ACHN (cell line): ENCODE measurements around the gene SLC6A2.

Experiments
- DNase-seq: peaks from one replicate; pipeline ENCODE4 v3.0.0-alpha.2; 2015
- in situ Hi-C: cut with HindIII; loops from 2 replicates; pipeline ENCODE4 v1.10.0; 2017; ENCODE audit warnings: low sequenced_read_pairs, low pct_ligation_motif_present, low pct_unique_long_range_greater_than_20kb

Gene SLC6A2

GRCh38 chr16:55700067-55700466 lies 44.3 kb downstream of the SLC6A2 start:
- in situ Hi-C loops: loop anchor here (25.0 kb wide), 1 partner anchor 137 kb away; the partner anchor contains the start of gene CES1
- DNase-seq: no peak

GRCh38 chr16:55700961-55701360 lies 45.2 kb downstream of the SLC6A2 start:
- in situ Hi-C loops: loop anchor here (25.0 kb wide), 1 partner anchor 136 kb away; the partner anchor contains the start of gene CES1
- no peak for DNase-seq

- in situ Hi-C loops: loop anchor here (25.0 kb wide), 1 partner anchor 136 kb away; the partner anchor contains the start of gene CES1
- DNase-seq: peak; percentile 67
Measured at GRCh38 chr16:55701442-55702319, 45.9 kb downstream of the SLC6A2 start.

GRCh38 chr16:55703003-55704001 lies 47.5 kb downstream of the SLC6A2 start:
- DNase-seq: peak; percentile 66
- in situ Hi-C loops: loop anchor here (25.0 kb wide), 1 partner anchor 134 kb away; the partner anchor contains the start of gene CES1

GRCh38 chr16:55706739-55707384 lies 51.1 kb downstream of the SLC6A2 start:
- in situ Hi-C loops: loop anchor here (25.0 kb wide), 1 partner anchor 130 kb away; the partner anchor contains the start of gene CES1
- DNase-seq: no peak

DNA sequence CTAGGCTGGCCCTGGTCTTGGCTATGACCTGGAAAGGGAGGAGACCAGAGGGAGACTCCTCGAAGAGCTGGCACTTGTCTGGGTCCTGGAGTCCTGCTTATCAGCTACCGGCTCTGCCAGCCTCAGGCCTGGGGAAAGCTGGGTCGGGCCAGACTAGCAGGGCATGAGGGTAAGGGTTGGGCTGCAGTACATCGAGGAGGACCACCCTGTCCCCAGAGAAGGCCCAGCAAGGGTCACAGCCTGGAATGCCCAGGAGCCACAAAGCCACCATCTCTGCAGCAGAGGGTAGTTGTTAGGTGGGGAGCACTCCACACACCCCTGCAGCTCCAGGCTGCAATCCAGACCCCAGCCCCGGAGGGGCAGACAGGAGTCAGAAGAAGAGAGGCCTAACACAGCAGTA lies 54.0 kb downstream of the SLC6A2 start:
- in situ Hi-C loops: loop anchor here (25.0 kb wide), 1 partner anchor 128 kb away; the partner anchor contains the start of gene CES1
- no peak for DNase-seq

DNA sequence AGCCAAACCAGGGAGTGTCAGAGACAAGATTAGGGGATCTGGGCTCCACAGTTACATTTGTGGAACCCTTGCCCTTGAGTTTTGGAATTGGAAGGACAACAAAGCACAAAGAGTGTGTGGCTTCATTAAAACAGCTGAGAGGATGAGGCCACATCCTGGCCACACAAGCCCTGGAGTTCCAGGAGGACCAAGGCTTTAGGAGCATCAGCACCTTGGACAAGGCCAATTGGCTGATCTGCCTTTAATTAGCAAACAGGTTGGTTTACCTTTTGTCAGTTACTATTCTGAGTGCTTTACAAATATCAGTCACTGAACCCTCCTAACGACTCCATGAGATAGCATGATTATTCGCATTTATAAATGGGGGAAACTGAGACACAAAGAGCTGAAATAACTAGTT lies 54.7 kb downstream of the SLC6A2 start:
- DNase-seq: no peak
- in situ Hi-C loops: loop anchor here (25.0 kb wide), 1 partner anchor 127 kb away; the partner anchor contains the start of gene CES1

DNA sequence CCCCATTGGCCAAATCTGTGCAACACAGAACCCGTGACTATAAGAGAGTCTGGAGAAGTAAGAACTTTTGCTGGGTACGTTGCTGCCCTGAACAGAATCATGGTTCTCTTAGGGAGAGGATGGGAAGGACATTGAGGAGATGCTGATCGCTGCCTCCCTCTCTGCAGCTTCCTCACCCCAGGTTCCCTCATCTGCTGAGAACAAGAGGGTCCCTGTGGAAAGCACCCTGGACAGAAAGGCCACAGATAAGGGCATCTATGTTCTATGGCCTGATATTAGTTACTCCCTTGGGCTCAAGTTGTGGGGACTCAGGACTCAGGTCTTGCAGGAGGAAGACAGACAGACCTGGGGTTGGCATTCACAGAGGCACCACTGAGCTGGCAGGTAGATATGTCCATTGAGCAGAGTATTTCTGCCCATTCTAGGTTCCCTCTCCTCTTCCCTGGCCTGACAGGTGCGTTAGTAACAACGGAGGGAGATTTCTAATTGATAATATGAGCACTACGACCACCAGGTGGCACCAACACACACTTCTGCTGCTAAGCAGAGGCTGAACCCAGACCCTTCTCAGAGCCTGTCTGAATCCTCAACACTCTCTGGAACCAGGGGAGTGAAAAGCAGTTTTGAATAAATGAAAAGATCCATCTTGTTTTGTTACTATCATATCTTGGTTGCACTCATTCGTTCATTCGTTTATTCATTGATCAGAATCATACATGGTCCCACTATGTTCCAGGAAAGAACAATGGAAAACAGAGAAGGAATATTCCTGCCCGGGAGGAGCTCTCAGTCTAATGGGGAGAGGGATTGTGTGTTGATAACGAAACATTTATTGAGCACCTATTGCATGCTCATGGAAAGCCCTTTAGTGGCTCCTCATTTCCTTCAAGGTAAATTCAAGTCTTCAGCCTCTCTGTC lies 56.4 kb downstream of the SLC6A2 start:
- DNase-seq: peak; percentile 60
- in situ Hi-C loops: loop anchor here (25.0 kb wide), 1 partner anchor 125 kb away; the partner anchor contains the start of gene CES1

- DNase-seq: no peak
- in situ Hi-C loops: loop anchor here (25.0 kb wide), 1 partner anchor 124 kb away; the partner anchor contains the start of gene CES1
Measured at GRCh38 chr16:55713103-55713502, 57.3 kb downstream of the SLC6A2 start.

- in situ Hi-C loops: loop anchor here (25.0 kb wide), 1 partner anchor 120 kb away; the partner anchor contains the start of gene CES1
- DNase-seq: no peak
Measured at GRCh38 chr16:55717326-55717725, 61.5 kb downstream of the SLC6A2 start.

DNA sequence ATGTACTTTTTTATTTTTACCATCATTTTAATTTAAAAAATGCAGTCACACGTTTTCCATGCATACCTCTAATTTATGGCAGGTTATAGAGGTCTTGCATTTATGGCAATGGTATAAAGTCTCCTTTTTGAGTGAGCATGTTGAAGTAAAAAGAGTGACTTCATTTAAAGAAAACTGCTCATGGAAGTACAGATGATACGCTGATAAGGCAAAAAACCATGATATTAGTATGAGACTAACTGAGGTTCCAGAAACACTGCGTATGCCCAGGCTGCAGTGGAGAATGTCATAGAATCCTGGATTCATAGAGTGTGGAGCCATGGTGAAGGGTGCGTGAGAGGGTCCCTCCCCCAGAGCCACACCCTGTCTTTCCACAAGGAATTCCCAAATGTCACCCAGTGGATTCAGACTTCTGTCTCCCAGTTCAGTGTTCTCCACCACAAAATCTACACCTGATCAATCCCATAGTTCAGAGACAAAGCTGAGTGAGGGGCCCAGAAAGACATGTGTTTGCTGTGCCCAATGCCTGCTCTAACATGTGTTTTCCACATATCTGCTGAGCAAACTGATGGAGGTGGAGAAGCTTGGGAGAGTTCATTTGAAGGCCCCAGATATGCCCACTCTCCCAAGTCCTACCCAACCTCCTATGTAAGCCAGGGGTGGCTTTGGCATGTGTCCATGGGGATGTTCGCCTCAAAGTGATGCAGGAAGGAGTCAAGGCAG lies 69.4 kb downstream of the SLC6A2 start:
- no peak for DNase-seq
- in situ Hi-C loops: no loop called here

DNA sequence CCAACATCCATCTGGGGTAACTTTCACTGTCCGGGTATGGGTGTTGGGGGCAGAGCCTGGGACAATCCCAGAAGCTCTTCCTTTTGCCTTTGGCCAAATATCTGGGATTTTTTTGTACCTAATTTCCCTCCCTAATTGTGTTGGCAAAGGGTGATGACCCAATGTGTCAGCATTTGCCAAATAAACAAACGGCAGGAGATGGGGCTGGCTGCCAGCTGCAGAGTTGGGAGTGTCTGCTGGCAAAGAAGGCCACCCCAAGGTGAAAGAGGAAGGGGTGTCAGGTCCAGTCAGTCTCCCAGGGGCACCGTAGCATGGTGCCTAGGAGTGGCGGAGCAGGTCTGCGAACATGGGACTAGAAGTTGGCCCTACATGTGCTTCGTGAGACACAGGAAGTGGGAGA lies 73.0 kb downstream of the SLC6A2 start:
- DNase-seq: no peak
- in situ Hi-C loops: no loop called here

DNA sequence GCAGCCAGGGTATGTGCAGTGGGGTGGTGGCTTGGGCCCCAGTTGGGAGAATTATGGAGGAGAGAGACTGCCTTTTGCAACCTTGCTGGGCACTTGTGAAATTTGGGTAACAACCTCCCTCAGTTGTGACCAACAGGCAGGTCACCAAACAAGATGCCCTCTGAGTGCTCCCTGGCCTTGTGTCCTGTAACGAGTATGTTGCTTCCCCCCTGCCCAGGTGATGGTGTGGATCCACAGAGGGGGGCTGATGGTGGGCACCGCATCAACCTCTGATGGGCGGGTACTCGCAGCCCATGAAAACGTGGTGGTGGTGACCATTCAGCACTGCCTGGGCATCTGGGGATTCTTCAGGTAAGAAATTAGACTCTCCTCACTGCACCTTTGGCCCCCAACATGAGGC lies 74.3 kb downstream of the SLC6A2 start:
- in situ Hi-C loops: no loop called here
- no peak for DNase-seq

- in situ Hi-C loops: no loop called here
- DNase-seq: no peak
Measured at GRCh38 chr16:55732496-55732895, 76.7 kb downstream of the SLC6A2 start.

GRCh38 chr16:55734665-55735064 lies 78.9 kb downstream of the SLC6A2 start:
- in situ Hi-C loops: no loop called here

DNA sequence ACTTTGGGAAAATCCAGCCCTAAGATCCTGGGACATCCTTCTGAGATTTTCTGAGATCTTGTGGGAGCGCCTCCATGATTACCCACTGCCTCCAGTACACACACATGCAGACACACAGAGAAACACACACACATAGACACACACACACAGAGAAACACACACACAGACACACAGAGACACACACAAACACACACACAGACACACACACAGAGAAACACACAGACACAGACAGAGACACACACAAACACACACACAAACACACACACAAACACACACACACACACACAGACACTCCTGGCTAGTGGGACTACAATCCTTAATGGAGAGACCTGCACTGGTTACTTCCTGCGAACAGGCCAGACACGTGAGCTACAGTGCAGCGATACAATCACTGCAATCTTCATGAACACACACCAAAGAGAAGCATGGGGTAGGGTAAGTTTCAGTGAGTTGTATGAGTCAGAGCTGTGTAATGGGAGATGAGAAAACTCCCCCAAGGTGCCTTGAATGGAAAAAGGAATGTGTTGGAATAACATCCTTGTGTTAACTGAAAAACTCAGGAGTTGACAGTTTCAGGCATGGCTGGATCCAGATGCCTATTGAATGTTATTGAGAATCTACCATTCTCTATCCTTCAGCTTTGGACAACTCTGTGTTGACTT lies 79.5 kb downstream of the SLC6A2 start:
- in situ Hi-C loops: no loop called here
- DNase-seq: no peak

More at GRCh38 chr16:55734665-55735064, 78.9 kb downstream of the SLC6A2 start:
- no peak for DNase-seq
